Spinal cord (tissue), 10 donors: ENCODE measurements around the gene ACTR3. TPM values are rescaled to one million over a fixed set of nuclear protein-coding genes. Genes with fewer than 3 reads are reported as not detected.

ENCODE experiments used
- DNase-seq, 6 donors: peaks; one replicate each; pipeline versions ENCODE4 v3.0.0 to v3.0.0-alpha.2; 2013 to 2015; ENCODE audit warnings: low spot score in 6 of 6, low read depth in 4 of 6
- H3K27ac ChIP-seq: one replicate; pipeline ENCODE4 v1.5.1; 2013; ENCODE audit warnings: low read depth, low read length, control low read depth
- H3K27me3 ChIP-seq: one replicate; pipeline ENCODE4 v1.6.1; 2013; ENCODE audit warnings: low read length; ENCODE audit not compliant: control insufficient read depth, insufficient read depth
- H3K36me3 ChIP-seq: one replicate; pipeline ENCODE4 v1.6.1; 2013; ENCODE audit warnings: low read length; ENCODE audit not compliant: control insufficient read depth, insufficient read depth
- H3K4me1 ChIP-seq: one replicate; pipeline ENCODE4 v1.6.1; 2013; ENCODE audit warnings: low read length; ENCODE audit not compliant: control insufficient read depth, insufficient read depth
- H3K4me3 ChIP-seq: one replicate; pipeline ENCODE4 v1.5.1; 2013; ENCODE audit warnings: low read depth, low read length, control low read depth
- H3K9me3 ChIP-seq: one replicate; pipeline ENCODE4 v1.6.1; 2013; ENCODE audit warnings: low read length; ENCODE audit not compliant: control insufficient read depth, insufficient read depth
- WGBS: methylation state at CpG from one replicate; pipeline ENCODE4 v1.1.5; 2013; ENCODE audit warnings: missing lambda C conversion rate; ENCODE audit not compliant: insufficient coverage; 5-methylcytosine and 5-hydroxymethylcytosine counted together
- polyA plus RNA-seq, 2 donors: library from polyadenylated mRNA; unstranded; fragments of 120-200 nt; gene quantifications; one replicate each; pipeline ENCODE4 v1.2.1, GENCODE V29; 2013; ENCODE audit not compliant: insufficient read length in 2 of 2
- total RNA-seq, 2 donors: library from RNA; depleted of rRNA in 1 of 2; stranded (reverse); fragments of 120-200 nt in 1 of 2; fragments of >200 nt in 1 of 2; gene quantifications; one replicate each; pipeline versions ENCODE4 v1.2.3 to v1.2.4, GENCODE V29; 2013 to 2014
- donor health status: healthy.

Gene ACTR3
- total and polyA plus RNA-seq, 4 donors: 127 to 174 (median 146) TPM

DNA sequence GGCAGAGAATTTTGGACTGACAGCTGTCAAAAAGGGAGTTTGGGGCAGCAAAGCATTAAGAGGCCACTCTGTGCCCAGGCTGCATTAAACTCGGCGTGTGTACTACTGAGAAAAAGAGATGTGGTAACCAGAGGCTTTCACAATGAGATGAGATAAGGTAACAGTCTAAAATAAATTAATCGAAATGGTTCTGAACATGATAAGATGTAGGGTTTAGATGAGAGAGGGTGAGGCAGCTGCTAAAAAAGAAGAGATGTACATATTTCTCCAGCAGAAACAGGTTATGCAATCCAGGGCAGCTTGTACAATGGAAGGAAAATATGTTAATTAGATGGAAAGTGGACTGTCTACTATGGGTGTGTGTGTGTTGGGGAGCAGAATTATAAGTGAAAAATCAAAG, 39.2 kb upstream of the ACTR3 start:
- WGBS: 73% methylated on average over 3 of the region's 3 CpGs
- H3K4me3 ChIP-seq: no peak overlapping the region

DNA sequence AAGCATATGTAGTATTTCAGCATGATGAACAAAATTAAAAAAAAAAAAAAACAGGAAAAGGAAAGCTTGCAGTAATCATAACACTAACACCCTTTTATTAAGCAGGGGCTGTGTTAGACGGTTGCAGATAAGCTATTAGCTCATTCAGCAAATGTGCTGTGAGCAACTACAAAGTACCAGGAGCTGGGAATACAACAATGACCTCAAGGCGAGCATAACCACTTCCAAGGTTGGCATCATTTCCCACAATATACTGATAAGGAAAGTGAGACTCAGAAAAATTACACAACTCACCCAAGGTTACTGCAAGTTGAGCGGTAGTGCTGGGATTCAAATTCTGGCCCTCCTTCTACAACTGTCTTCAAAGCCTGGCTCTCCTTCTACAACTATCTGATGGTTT, 38.2 kb upstream of the ACTR3 start:
- no peaks in the 10 kb centered on the region for H3K36me3 ChIP-seq
- DNase-seq: no peak
- H3K4me1 ChIP-seq: no peaks in the 10 kb centered on the region
- H3K4me3 ChIP-seq: no peak overlapping the region
- no CpG with 5 or more reads among the region's 3 CpGs for WGBS
- no peaks in the 10 kb centered on the region for H3K27me3 ChIP-seq
- H3K9me3 ChIP-seq: no peaks in the 10 kb centered on the region
- H3K27ac ChIP-seq: no peak overlapping the region

More for the DNA sequence above, 39.2 kb upstream of the ACTR3 start:
- Histone ChIP-seq H3K27me3 (no peaks in the 10 kb centered on the region), H3K36me3 (no peaks in the 10 kb centered on the region), H3K27ac (no peak overlapping the region), H3K4me1 (no peaks in the 10 kb centered on the region), H3K9me3 (no peaks in the 10 kb centered on the region)
- no peak for DNase-seq

DNA sequence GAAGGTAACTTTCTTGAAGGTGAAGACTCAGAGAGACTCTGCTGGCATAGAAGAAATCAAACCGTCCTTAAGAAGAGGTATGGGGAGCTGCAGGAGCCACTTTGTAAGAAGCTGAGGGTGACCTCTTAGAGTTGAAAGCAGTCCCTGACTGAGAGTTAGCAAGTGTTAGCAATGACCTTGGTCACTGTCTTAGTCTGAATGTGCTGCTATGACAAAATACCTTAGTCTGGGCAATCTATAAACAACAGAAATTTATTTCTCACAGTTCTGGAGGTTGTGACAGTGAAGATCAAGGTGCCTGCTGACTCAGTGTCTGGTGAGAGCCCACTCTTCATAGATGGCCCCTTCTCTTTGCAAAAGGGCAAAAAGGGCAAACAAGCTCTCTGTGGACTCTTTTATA, 35.7 kb upstream of the ACTR3 start:
- 88% methylated on average over 1 of the region's 1 CpG for WGBS
- no peak overlapping the region for H3K27ac ChIP-seq
- no peaks in the 10 kb centered on the region for H3K9me3 ChIP-seq
- no peaks in the 10 kb centered on the region for H3K4me1 ChIP-seq
- DNase-seq: no peak
- H3K27me3 ChIP-seq: no peaks in the 10 kb centered on the region
- H3K4me3 ChIP-seq: no peak overlapping the region
- no peaks in the 10 kb centered on the region for H3K36me3 ChIP-seq

DNA sequence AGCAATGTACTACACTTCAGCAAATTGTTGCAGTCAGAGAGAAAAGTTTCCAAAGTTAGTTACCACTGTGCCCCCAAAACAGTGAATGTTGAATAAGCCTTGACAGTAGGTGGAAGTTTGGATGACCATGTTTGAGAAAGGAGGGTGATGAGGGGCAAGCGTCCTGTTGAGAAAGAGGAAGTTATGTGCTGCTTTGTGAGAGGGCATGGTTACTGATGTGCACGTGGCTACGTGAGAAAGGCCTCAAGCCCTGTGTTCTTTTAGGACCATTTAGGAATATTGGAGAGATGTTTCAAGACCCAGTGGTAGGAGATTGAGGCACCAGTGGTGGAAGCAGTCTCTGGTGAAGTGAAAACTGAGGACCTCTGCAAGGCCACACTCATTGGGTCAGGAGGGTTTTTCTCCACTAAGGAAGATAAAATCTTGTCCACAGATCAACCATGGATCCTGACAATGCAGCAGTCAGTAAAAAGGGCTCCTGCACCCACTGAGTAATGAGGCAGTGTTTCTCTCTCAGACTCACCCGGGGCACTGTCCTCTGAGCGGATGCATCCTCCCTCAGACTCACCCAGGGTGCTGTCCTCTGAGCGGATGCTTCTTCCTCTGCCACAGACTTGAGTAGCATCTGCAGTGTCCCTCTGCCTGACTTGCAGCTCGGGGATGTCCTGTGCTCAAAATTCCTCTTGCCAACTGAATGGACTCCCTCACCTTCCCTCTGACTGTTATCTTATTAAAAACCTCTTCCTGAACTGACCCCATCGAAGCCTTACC, 34.7 kb upstream of the ACTR3 start:
- no peaks in the 10 kb centered on the region for H3K36me3 ChIP-seq
- H3K27me3 ChIP-seq: no peaks in the 10 kb centered on the region
- H3K27ac ChIP-seq: no peak overlapping the region
- H3K4me1 ChIP-seq: no peaks in the 10 kb centered on the region
- no peaks in the 10 kb centered on the region for H3K9me3 ChIP-seq
- H3K4me3 ChIP-seq: no peak overlapping the region
- DNase-seq: no peak
- WGBS: 89% methylated on average over 7 of the region's 8 CpGs

DNA sequence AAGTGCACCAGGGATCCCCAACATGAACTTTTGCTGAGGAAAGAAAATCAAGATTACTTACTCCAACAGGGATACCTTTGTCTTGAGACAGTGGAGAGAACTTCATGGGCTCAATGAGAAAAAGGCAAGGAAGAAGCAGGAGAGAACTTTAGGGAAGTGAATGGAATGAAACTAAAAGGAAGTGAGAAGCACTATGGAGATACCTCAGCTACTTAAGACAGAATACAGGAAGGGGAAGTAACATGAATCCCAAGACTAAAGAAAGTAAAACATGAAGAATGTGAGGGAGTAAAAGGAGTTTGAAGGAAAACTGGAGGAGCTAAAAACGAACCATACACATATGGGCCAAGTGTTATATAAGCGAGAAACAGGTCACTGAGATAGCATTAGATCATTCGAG, 32.4 kb upstream of the ACTR3 start:
- 100% methylated on average over 1 of the region's 3 CpGs for WGBS
- DNase-seq: no peak
- Histone ChIP-seq H3K9me3 (no peaks in the 10 kb centered on the region), H3K27me3 (no peaks in the 10 kb centered on the region), H3K4me3 (no peak overlapping the region), H3K27ac (no peak overlapping the region), H3K36me3 (no peaks in the 10 kb centered on the region), H3K4me1 (no peaks in the 10 kb centered on the region)

DNA sequence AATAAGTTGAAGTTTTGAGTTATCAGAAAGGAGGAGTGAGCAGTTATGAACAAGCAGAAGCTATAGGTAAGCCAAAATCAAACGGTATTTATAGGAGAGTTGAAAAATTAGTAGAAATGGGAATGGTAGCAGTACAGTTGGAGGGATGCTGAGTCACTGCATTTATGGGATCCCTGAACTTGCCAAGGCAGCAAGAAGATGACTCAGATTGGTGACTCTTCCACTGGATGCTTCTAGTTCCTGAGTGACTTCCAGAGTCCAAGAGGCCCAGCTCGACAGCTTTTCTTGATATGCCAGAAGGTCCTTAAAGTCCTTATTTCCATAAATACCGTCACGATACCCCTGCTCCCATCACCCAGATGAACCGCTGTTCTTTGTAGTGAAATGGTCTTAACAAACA, 31.1 kb upstream of the ACTR3 start:
- DNase-seq: no peak
- Histone ChIP-seq H3K27me3 (no peaks in the 10 kb centered on the region), H3K9me3 (no peaks in the 10 kb centered on the region), H3K27ac (no peak overlapping the region), H3K4me1 (no peaks in the 10 kb centered on the region), H3K4me3 (no peak overlapping the region), H3K36me3 (no peaks in the 10 kb centered on the region)
- 100% methylated on average over 2 of the region's 5 CpGs for WGBS

DNA sequence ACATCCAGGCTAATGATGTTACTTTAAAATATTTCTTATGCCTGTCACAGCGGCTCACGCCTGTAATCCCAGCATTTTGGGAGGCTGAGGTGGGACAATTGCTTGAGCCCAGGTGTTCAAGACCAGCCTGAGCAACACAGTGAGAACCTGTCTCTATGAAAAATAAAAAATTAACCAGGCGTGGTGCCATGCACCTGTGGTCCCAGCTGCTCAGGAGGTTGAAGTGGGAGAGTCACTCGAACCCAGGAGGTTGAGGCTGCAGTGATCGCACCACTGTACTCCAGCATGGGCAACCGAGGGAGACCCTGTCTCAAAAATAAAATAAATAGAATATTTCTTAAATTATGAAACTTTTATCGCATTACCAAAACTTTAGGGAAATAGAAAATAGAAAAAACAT, 28.1 kb upstream of the ACTR3 start:
- H3K36me3 ChIP-seq: no peaks in the 10 kb centered on the region
- no peaks in the 10 kb centered on the region for H3K27me3 ChIP-seq
- WGBS: 100% methylated on average over 3 of the region's 7 CpGs
- DNase-seq: no peak
- no peak overlapping the region for H3K27ac ChIP-seq
- H3K4me1 ChIP-seq: no peaks in the 10 kb centered on the region
- H3K4me3 ChIP-seq: no peak overlapping the region
- no peaks in the 10 kb centered on the region for H3K9me3 ChIP-seq

DNA sequence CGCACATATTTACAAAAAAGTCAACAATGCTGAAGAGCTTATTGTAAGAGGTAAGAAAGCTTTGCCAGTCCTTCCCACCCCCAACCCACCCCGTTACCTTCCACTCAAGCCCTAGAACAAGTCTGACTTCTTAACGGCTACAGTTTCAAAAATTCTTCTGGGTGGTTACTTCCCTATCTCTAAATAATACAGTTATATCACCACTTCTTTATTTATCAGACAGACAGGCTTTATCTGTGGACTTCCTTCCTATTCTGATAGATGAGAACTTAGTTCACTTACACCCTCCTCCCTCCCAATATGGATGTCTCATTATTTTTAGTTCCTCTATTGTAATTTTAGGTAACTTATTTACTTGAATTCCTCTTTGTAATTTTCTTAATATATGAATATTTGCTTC, 26.7 kb upstream of the ACTR3 start:
- H3K27ac ChIP-seq: no peak overlapping the region
- no peaks in the 10 kb centered on the region for H3K27me3 ChIP-seq
- H3K9me3 ChIP-seq: no peaks in the 10 kb centered on the region
- no peak overlapping the region for H3K4me3 ChIP-seq
- H3K36me3 ChIP-seq: no peaks in the 10 kb centered on the region
- H3K4me1 ChIP-seq: no peaks in the 10 kb centered on the region
- no CpG with 5 or more reads among the region's 3 CpGs for WGBS
- DNase-seq: no peak

DNA sequence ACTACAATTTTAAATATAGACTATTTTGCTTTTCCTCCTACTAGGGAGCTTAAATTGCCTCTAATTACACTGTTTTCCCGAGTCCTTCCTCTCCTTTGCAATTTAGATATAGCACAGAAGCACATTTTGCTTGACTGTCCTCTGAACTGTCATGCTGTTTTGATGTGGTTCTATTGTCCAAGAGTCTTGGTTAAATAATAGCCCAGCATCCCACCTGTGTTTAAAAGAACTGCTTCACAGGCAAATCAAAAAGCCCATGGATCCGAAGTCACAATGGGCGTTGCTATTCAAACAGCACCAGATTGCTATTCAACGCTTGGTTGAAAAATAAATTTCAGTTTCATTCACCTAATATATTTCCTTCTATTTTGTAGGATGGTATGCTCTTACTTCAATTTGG, 22.3 kb upstream of the ACTR3 start:
- Histone ChIP-seq H3K4me3 (no peak overlapping the region), H3K36me3 (no peaks in the 10 kb centered on the region), H3K4me1 (no peaks in the 10 kb centered on the region), H3K27ac (no peak overlapping the region), H3K9me3 (no peaks in the 10 kb centered on the region), H3K27me3 (no peaks in the 10 kb centered on the region)
- no peak for DNase-seq
- 29% methylated on average over 1 of the region's 4 CpGs for WGBS

DNA sequence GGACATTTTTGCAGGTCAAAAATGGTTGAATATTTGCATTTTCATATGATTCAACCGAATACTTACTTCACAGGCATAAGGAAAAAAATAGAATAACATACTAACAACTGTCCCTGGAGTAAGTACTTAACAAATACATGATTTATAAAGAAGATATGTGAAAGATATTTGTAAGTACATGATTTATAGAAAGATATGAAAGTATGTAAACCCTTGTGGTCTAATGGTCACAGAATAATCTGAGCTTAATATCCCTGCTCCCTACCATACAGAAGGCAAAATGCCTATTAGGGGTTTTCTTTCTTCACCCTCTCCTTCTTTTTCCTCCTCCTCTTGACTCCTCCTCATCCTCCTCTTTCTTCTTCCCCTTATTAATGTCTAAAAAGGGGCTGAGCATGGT, 20.6 kb upstream of the ACTR3 start:
- Histone ChIP-seq H3K27me3 (no peaks in the 10 kb centered on the region), H3K36me3 (no peaks in the 10 kb centered on the region), H3K4me3 (no peak overlapping the region), H3K9me3 (no peaks in the 10 kb centered on the region), H3K4me1 (no peaks in the 10 kb centered on the region), H3K27ac (no peak overlapping the region)
- no peak for DNase-seq
- no CpG with 5 or more reads among the region's 1 CpG for WGBS
